BJ (cell line): ENCODE results near the gene SLC22A13. TPM values are rescaled to one million over a fixed set of nuclear protein-coding genes. Genes with fewer than 3 reads are reported as not detected.

Experiments used
- CTCF ChIA-PET: fragments of 350-600 bp; formaldehyde crosslinking; extraction: SDS; loops from one replicate; lab custom pipeline; 2021; ENCODE audit warnings: antibody characterized with exemption, inconsistent platforms; lab: Yijun Ruan, JAX
- POLR2A ChIA-PET: fragments of 300-600 bp; sonication (Branson Sonifier 250); formaldehyde crosslinking; extraction: SDS; loops from one replicate; lab custom pipeline; 2021; ENCODE audit warnings: antibody characterized with exemption; lab: Charles Lee
- DNase-seq: peaks from one replicate; pipeline ENCODE4 v3.0.0-alpha.2; 2011; ENCODE audit warnings: low read depth
- H3K27me3 ChIP-seq: 2 replicates; pipeline ENCODE4 v1.6.0; 2011; ENCODE audit warnings: low read length; ENCODE audit not compliant: control insufficient read depth, insufficient read depth
- H3K36me3 ChIP-seq: 2 replicates; pipeline ENCODE4 v1.5.1; 2011; ENCODE audit warnings: low read length; ENCODE audit not compliant: control insufficient read depth, insufficient read depth
- H3K4me3 ChIP-seq: 2 replicates; pipeline ENCODE4 v1.5.1; 2011; ENCODE audit warnings: low read depth, mild to moderate bottlenecking, control low read depth, low read length
- CTCF ChIP-seq: IDR thresholded peaks from 2 replicates; pipeline ENCODE4 v1.5.1; 2011; ENCODE audit warnings: low read depth, mild to moderate bottlenecking, control low read depth, inconsistent platforms, low read length, moderate library complexity; ENCODE audit not compliant: insufficient read depth
- polyA plus RNA-seq: library from polyadenylated mRNA; depleted of rRNA; stranded (reverse); fragments of >200 nt; gene quantifications from 2 replicates; pipeline ENCODE4 v1.2.3, GENCODE V29; 2011

The SLC22A13 gene
- polyA plus RNA-seq, 1 experiment = 0.13 TPM

DNA sequence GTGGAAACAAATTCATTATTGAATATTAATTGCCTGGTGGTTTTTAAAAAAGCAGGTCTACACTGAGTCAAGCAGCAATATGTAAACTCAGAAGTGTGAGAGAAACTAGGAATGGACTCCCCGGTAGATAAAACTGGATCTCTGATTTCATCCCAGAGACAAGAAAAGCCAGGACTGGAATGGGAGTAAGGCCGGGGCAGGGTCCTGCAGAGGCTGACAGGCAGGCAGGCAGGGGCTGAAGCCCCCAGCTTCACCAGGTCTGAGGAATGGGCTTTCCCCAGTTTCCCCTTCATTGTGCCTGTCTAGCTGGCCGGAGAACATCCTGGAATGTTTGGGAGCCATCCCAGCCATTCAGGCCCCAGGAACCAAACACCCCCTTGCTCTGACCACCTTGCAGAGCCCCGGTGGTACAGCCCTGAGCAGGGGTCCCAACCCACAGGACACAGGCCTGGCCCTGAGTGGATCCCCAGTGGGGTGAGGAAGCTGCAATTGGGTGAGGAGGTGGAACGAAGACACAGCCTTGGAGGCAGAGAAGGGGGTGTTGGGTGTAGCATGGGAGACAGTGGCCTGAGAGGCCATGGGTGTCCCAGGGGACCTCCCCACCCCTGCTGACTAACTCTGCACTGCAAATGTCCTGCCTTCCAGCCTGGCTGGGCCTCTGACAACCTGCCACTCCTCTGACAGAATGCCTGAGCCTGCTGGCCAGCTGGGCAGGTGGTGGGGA is 49.3 kb downstream of the SLC22A13 start:
- no peak for DNase-seq
- TF ChIP-seq CTCF = no peak
- no peaks in the 10 kb centered on the region for H3K36me3 ChIP-seq
- POLR2A ChIA-PET = no interaction called here
- H3K4me3 ChIP-seq = no peak overlapping the region
- CTCF ChIA-PET = no interaction called here
- H3K27me3 ChIP-seq = no peaks in the 10 kb centered on the region; the same call in 1 of the 2 replicates

GRCh38 chr3:38315488-38316230 is 50.0 kb downstream of the SLC22A13 start:
- ChIA-PET CTCF (no interaction called here), POLR2A (no interaction called here)
- no peak for DNase-seq
- no peak for TF ChIP-seq CTCF
- H3K36me3 ChIP-seq = no peaks in the 10 kb centered on the region
- no peaks in the 10 kb centered on the region; the same call in 1 of the 2 replicates for H3K27me3 ChIP-seq
- H3K4me3 ChIP-seq = no peak overlapping the region

- POLR2A ChIA-PET = no interaction called here
- H3K36me3 ChIP-seq = no peaks in the 10 kb centered on the region
- H3K4me3 ChIP-seq = no peak overlapping the region
- CTCF ChIA-PET = no interaction called here
- no peak for DNase-seq
- TF ChIP-seq CTCF = no peak
- no peaks in the 10 kb centered on the region; the same call in 1 of the 2 replicates for H3K27me3 ChIP-seq
Observed at GRCh38 chr3:38316356-38317191, 51.0 kb downstream of the SLC22A13 start.

DNA sequence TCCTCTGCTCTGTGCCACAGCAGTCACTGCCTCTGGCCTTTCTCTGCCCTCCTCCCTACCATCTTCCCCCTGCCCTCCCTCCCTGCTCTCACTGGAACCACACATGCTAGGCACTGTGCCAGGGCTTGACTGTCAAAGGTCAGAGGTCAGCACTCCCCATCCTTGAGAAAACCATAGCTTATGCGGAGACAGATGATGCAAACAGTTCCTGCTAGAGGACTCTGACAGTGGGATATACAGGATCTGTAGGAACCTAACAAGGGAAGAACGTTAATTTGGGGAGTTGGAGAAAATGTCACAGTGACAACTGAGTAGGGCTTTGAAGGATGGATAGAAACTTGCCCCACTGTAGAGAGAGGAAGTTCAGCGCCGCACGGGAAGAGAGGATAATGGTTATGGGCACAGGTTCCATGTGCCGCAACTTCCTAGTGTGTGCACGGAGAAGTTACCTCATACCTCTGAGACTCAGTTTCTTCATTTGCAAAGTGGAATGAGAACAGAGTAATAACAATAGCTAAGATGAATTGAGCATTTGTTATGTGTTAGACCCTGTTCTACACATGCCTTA is 51.7 kb downstream of the SLC22A13 start:
- no peak for DNase-seq
- POLR2A ChIA-PET = no interaction called here
- TF ChIP-seq CTCF = no peak
- CTCF ChIA-PET = no interaction called here
- Histone ChIP-seq H3K4me3 (no peak overlapping the region), H3K27me3 (no peaks in the 10 kb centered on the region; the same call in 1 of the 2 replicates), H3K36me3 (no peaks in the 10 kb centered on the region)
